ENCODE data around the gene SENP3. TPM values are rescaled to one million over a fixed set of nuclear protein-coding genes. Genes with fewer than 3 reads are reported as not detected.
A peak's percentile ranks its signal among the peaks of the same experiment; 100 is the strongest.

Gene SENP3
- total and polyA plus RNA-seq, 2 of the 13 experiments (the other 11 are each of a cell fraction or from before 2014, with no cell fraction given): 55.8 to 75.4 TPM

- TF ChIP-seq, protein P1, sequence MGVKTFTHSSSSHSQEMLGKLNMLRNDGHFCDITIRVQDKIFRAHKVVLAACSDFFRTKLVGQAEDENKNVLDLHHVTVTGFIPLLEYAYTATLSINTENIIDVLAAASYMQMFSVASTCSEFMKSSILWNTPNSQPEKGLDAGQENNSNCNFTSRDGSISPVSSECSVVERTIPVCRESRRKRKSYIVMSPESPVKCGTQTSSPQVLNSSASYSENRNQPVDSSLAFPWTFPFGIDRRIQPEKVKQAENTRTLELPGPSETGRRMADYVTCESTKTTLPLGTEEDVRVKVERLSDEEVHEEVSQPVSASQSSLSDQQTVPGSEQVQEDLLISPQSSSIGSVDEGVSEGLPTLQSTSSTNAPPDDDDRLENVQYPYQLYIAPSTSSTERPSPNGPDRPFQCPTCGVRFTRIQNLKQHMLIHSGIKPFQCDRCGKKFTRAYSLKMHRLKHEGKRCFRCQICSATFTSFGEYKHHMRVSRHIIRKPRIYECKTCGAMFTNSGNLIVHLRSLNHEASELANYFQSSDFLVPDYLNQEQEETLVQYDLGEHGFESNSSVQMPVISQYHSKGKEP (CRISPR knock-in tag; IDR thresholded peaks at IDR 0.05): no peak
- TF ChIP-seq ZBTB1 (CRISPR knock-in tag; IDR thresholded peaks at IDR 0.05; ENCODE audit: borderline replicate concordance) (no peak), MAX (IDR thresholded peaks at IDR 0.05) (no peak; the same call in 1 of the 2 replicates), RCOR2 (CRISPR knock-in tag; IDR thresholded peaks at IDR 0.05) (no peak), ZNF468 (CRISPR knock-in tag; IDR thresholded peaks at IDR 0.05) (no peak), KAT7 (CRISPR knock-in tag; IDR thresholded peaks at IDR 0.05; ENCODE audit: borderline replicate concordance) (no peak; the same call in 1 of the 2 replicates), MZF1 (CRISPR knock-in tag; IDR thresholded peaks at IDR 0.05; ENCODE audit: borderline replicate concordance) (no peak), MTF1 (CRISPR knock-in tag; IDR thresholded peaks at IDR 0.05) (no peak), SSRP1 (CRISPR knock-in tag; IDR thresholded peaks at IDR 0.05) (peak; percentile 38; the same call in 1 of the 2 replicates), ZNF558 (CRISPR knock-in tag; IDR thresholded peaks at IDR 0.05; ENCODE audit: borderline replicate concordance) (peak; percentile 43; the same call in 1 of the 2 replicates), ZZZ3 (CRISPR knock-in tag; IDR thresholded peaks at IDR 0.05; ENCODE audit: borderline replicate concordance) (0 out of 2 replicates have a peak, but pooled peaks have one; percentile 7), SP5 (CRISPR knock-in tag; IDR thresholded peaks at IDR 0.05; ENCODE audit: borderline replicate concordance, low read depth) (peak; percentile 66; the same call in 1 of the 2 replicates), SP140L (CRISPR knock-in tag; IDR thresholded peaks at IDR 0.05; ENCODE audit: borderline replicate concordance) (no peak; the same call in 1 of the 2 replicates), ZBTB42 (CRISPR knock-in tag; IDR thresholded peaks at IDR 0.05) (no peak; the same call in 1 of the 2 replicates), ATF7-NPFF (CRISPR knock-in tag; IDR thresholded peaks at IDR 0.05; ENCODE audit: low read depth) (no peak; the same call in 1 of the 2 replicates), ZNF672 (CRISPR knock-in tag; IDR thresholded peaks at IDR 0.05) (peak; percentile 61; the same call in 1 of the 2 replicates), ZMAT3 (CRISPR knock-in tag; conservative IDR thresholded peaks at IDR 0.05) (peak; percentile 46; the same call in 1 of the 2 replicates), HNF4A (CRISPR knock-in tag; IDR thresholded peaks at IDR 0.05) (no peak)
- TF ChIP-seq, protein P2, sequence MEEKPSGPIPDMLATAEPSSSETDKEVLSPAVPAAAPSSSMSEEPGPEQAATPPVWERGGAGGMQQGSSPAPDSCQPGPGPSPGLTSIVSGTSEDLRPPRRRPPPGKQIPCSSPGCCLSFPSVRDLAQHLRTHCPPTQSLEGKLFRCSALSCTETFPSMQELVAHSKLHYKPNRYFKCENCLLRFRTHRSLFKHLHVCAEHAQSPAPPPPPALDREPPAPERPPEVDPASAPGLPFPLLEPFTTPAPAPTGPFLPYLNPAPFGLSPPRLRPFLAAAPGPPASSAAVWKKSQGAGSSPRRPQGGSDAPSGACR (CRISPR knock-in tag; IDR thresholded peaks at IDR 0.05): 0 out of 2 replicates have a peak, but pooled peaks have one; percentile 47
- TF ChIP-seq, protein P3, sequence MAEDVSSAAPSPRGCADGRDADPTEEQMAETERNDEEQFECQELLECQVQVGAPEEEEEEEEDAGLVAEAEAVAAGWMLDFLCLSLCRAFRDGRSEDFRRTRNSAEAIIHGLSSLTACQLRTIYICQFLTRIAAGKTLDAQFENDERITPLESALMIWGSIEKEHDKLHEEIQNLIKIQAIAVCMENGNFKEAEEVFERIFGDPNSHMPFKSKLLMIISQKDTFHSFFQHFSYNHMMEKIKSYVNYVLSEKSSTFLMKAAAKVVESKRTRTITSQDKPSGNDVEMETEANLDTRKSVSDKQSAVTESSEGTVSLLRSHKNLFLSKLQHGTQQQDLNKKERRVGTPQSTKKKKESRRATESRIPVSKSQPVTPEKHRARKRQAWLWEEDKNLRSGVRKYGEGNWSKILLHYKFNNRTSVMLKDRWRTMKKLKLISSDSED (CRISPR knock-in tag; IDR thresholded peaks at IDR 0.05): no peak
- TF ChIP-seq, protein P4, sequence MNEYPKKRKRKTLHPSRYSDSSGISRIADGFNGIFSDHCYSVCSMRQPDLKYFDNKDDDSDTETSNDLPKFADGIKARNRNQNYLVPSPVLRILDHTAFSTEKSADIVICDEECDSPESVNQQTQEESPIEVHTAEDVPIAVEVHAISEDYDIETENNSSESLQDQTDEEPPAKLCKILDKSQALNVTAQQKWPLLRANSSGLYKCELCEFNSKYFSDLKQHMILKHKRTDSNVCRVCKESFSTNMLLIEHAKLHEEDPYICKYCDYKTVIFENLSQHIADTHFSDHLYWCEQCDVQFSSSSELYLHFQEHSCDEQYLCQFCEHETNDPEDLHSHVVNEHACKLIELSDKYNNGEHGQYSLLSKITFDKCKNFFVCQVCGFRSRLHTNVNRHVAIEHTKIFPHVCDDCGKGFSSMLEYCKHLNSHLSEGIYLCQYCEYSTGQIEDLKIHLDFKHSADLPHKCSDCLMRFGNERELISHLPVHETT (CRISPR knock-in tag; conservative IDR thresholded peaks at IDR 0.05): 0 out of 2 replicates have a peak, but pooled peaks have one; percentile 63
- TF ChIP-seq, protein P5, sequence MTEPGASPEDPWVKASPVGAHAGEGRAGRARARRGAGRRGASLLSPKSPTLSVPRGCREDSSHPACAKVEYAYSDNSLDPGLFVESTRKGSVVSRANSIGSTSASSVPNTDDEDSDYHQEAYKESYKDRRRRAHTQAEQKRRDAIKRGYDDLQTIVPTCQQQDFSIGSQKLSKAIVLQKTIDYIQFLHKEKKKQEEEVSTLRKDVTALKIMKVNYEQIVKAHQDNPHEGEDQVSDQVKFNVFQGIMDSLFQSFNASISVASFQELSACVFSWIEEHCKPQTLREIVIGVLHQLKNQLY (CRISPR knock-in tag; IDR thresholded peaks at IDR 0.05): no peak
These were observed 11.0 kb downstream of the SENP3 start (continued) for GRCh38 chr17:7572588-7573323.
